Choroid plexus epithelial cell (primary cell): ENCODE data around the gene OGFOD1.

Source experiments
- DNase-seq: peaks from one replicate; pipeline ENCODE4 v3.0.0-alpha.2; 2010; ENCODE audit warnings: low read depth
- H3K4me3 ChIP-seq: 2 replicates; pipeline ENCODE4 v1.5.1; 2011; ENCODE audit warnings: low read depth, mild to moderate bottlenecking, control low read depth, low read length, moderate library complexity
- TF ChIP-seq, protein P1 (sequence below): conservative IDR thresholded peaks from 2 replicates; pipeline ENCODE4 v1.5.1; 2011; ENCODE audit warnings: low read depth, mild to moderate bottlenecking, control low read depth, inconsistent platforms, low read length, moderate library complexity

OGFOD1 gene

DNA sequence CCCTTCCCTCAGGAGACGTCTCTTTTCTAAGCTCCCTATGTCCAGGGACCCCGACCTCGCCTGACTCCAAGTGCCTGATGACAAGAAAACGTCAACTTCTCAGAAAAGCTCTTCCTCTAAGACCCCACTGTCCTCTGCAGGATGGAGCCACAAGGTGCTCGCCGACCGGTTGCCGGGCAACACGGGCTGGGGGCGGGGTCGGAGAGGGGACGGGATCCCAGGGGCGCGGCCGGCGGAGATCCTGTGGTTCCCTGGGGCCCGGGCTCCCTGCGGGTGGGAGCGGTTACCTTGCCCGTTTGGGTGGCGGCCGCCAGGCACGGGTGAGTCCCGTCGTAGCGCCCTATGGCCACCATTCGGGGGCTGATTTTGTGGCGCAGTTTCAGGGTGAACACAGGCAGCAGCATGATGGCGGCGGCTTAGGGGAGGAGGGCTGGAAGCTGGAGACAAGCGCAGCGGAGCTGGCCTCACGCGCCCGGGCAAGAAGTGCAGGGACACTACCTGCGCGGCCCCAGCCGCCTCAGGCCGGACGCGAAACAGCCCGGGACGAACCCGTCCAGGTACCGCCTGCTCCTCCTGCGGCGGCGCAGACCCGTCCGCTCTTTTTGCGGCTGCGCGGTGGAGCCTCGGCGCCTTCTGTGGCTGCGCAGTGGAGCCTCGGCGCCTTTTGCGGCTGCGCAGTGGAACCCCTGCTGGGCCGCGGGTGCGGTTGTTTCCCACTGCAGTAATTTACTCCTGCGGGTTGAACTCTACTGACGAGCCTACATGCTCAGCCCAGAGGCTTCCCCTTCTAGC, 68.3 kb downstream of the OGFOD1 start, which contains the start of gene BBS2:
TSS of gene BBS2 (minus strand) at position 566 of the 792 bp plus-strand sequence. CDS start at position 404, 162 bp downstream.
- TF ChIP-seq, protein P1, sequence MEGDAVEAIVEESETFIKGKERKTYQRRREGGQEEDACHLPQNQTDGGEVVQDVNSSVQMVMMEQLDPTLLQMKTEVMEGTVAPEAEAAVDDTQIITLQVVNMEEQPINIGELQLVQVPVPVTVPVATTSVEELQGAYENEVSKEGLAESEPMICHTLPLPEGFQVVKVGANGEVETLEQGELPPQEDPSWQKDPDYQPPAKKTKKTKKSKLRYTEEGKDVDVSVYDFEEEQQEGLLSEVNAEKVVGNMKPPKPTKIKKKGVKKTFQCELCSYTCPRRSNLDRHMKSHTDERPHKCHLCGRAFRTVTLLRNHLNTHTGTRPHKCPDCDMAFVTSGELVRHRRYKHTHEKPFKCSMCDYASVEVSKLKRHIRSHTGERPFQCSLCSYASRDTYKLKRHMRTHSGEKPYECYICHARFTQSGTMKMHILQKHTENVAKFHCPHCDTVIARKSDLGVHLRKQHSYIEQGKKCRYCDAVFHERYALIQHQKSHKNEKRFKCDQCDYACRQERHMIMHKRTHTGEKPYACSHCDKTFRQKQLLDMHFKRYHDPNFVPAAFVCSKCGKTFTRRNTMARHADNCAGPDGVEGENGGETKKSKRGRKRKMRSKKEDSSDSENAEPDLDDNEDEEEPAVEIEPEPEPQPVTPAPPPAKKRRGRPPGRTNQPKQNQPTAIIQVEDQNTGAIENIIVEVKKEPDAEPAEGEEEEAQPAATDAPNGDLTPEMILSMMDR = no peak

DNA sequence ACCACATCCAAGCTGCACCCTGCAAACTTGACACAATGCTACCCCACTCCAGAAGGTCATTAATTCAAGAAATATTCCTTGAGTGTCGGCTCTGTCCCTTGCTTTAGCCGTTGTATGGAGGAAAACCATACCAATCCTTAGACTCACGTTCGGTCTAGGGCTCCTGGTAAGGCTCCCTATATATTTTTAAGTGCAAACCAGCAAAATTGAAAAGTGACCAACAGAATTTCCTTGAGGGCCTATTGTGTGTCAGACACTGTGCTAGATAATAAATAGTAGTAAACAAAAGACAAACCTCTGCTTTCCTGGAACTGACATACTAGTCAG, 68.9 kb downstream of the OGFOD1 start:
- TF ChIP-seq, protein P1 = no peak
- no peak for DNase-seq
- peak overlapping the region; percentile 99 for H3K4me3 ChIP-seq

More for the DNA sequence above, 68.3 kb downstream of the OGFOD1 start, which contains the start of gene BBS2:
- H3K4me3 ChIP-seq = peak within 1 kb of the TSS; percentile 99
- DNase-seq = peak; percentile 88

DNA sequence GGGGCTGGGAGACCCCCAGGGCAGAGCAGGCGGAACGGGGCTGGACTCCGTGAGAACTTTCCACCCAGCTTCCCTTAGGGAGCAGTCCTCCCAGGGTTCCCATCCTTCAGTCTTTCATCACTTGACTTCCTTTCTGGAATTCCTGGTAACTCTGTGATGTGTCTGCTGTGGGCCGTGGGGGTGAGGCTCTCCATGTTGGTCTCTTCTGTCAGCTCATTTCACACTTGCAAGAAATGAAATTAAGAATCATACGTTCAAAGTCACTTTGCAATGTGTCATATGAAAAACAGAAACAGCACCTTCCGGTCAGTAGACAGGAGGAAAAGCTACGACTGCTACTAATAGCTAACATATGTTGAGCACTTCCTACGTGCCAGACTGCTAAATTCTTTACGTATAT, 73.9 kb downstream of the OGFOD1 start:
- no peak overlapping the region for H3K4me3 ChIP-seq
- TF ChIP-seq, protein P1 = no peak
- DNase-seq = peak; percentile 53
